Loucy (cell line): Measurements from ENCODE around the gene PLCB3.
"Not testable (repeated sequence)": the region's sequence is repeated elsewhere in the genome, so short reads cannot be mapped to it uniquely, and the experiment has no call there.

Experiments
- EZH2phosphoT487 ChIP-seq: fragments of 200-600 bp; IDR thresholded peaks from 2 replicates; pipeline ENCODE4 v1.6.1; 2018; ENCODE audit warnings: antibody characterized with exemption, mild to moderate bottlenecking, moderate library complexity, borderline replicate concordance
- TF ChIP-seq, protein P1 (sequence below): fragments of 200-600 bp; sonication (generic); conservative IDR thresholded peaks from 2 replicates; pipeline ENCODE4 v1.5.1; 2014; ENCODE audit warnings: mild to moderate bottlenecking, antibody characterized with exemption, low read length

DNA sequence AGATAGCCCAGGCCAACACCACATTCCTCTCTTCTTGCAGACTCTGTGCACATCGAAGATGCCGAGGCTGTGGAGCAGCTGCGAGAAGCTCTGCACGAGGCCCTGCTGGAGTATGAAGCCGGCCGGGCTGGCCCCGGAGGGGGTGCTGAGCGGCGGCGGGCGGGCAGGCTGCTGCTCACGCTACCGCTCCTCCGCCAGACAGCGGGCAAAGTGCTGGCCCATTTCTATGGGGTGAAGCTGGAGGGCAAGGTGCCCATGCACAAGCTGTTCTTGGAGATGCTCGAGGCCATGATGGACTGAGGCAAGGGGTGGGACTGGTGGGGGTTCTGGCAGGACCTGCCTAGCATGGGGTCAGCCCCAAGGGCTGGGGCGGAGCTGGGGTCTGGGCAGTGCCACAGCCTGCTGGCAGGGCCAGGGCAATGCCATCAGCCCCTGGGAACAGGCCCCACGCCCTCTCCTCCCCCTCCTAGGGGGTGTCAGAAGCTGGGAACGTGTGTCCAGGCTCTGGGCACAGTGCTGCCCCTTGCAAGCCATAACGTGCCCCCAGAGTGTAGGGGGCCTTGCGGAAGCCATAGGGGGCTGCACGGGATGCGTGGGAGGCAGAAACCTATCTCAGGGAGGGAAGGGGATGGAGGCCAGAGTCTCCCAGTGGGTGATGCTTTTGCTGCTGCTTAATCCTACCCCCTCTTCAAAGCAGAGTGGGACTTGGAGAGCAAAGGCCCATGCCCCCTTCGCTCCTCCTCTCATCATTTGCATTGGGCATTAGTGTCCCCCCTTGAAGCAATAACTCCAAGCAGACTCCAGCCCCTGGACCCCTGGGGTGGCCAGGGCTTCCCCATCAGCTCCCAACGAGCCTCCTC lies 64.6 kb downstream of the PLCB3 start:
- TF ChIP-seq, protein P1, sequence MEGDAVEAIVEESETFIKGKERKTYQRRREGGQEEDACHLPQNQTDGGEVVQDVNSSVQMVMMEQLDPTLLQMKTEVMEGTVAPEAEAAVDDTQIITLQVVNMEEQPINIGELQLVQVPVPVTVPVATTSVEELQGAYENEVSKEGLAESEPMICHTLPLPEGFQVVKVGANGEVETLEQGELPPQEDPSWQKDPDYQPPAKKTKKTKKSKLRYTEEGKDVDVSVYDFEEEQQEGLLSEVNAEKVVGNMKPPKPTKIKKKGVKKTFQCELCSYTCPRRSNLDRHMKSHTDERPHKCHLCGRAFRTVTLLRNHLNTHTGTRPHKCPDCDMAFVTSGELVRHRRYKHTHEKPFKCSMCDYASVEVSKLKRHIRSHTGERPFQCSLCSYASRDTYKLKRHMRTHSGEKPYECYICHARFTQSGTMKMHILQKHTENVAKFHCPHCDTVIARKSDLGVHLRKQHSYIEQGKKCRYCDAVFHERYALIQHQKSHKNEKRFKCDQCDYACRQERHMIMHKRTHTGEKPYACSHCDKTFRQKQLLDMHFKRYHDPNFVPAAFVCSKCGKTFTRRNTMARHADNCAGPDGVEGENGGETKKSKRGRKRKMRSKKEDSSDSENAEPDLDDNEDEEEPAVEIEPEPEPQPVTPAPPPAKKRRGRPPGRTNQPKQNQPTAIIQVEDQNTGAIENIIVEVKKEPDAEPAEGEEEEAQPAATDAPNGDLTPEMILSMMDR, result not testable (repeated sequence)
- not testable (repeated sequence) for TF ChIP-seq EZH2phosphoT487
